GM18870 (cell line): Measurements from ENCODE around the gene SMPDL3B.
"Not testable (repeated sequence)": the region's sequence is repeated elsewhere in the genome, so short reads cannot be mapped to it uniquely, and the experiment has no call there.

ENCODE experiments used
- ATAC-seq: cut with Tn5 transposase; IDR thresholded peaks from one replicate; pipeline ENCODE4 v1.9.1; 2021; ENCODE audit warnings: moderate library complexity; ENCODE audit not compliant: unreplicated experiment

Gene SMPDL3B

GRCh38 chr1:27967884-27968466, 33.2 kb downstream of the SMPDL3B start:
- no peak for ATAC-seq

GRCh38 chr1:27968692-27969091, 33.9 kb downstream of the SMPDL3B start:
- no peak for ATAC-seq

GRCh38 chr1:27970401-27970800, 35.6 kb downstream of the SMPDL3B start:
- no peak for ATAC-seq

- ATAC-seq, result no peak
Measured at GRCh38 chr1:27971674-27972073, 36.9 kb downstream of the SMPDL3B start.

- no peak for ATAC-seq
Measured at GRCh38 chr1:27972141-27972540, 37.3 kb downstream of the SMPDL3B start.

- ATAC-seq, result no peak
Measured at GRCh38 chr1:27973771-27974416, 39.1 kb downstream of the SMPDL3B start.

GRCh38 chr1:27974417-27974781, 39.6 kb downstream of the SMPDL3B start:
- ATAC-seq, result no peak

GRCh38 chr1:27979151-27979858, 44.5 kb downstream of the SMPDL3B start:
- no peak for ATAC-seq

- ATAC-seq, result no peak
Measured at GRCh38 chr1:27979859-27980201, 45.0 kb downstream of the SMPDL3B start.

GRCh38 chr1:27980216-27980845, 45.5 kb downstream of the SMPDL3B start:
- ATAC-seq, result no peak

GRCh38 chr1:27981145-27981544, 46.3 kb downstream of the SMPDL3B start:
- ATAC-seq, result no peak

- no peak for ATAC-seq
Measured at GRCh38 chr1:27990920-27991537, 56.2 kb downstream of the SMPDL3B start.

- no peak for ATAC-seq
Measured at GRCh38 chr1:27992276-27992675, 57.5 kb downstream of the SMPDL3B start.

GRCh38 chr1:27993241-27993640, 58.4 kb downstream of the SMPDL3B start:
- no peak for ATAC-seq

GRCh38 chr1:27994060-27994459, 59.3 kb downstream of the SMPDL3B start:
- no peak for ATAC-seq

- not testable (repeated sequence) for ATAC-seq
Measured at GRCh38 chr1:27994526-27994925, 59.7 kb downstream of the SMPDL3B start.

- ATAC-seq, result no peak
Measured at GRCh38 chr1:27999055-27999454, 64.3 kb downstream of the SMPDL3B start.

GRCh38 chr1:28002600-28002999, 67.8 kb downstream of the SMPDL3B start:
- ATAC-seq, result no peak

GRCh38 chr1:28003117-28003516, 68.3 kb downstream of the SMPDL3B start:
- not testable (repeated sequence) for ATAC-seq
